ENCODE results near the gene PCP2.

The PCP2 gene

DNA sequence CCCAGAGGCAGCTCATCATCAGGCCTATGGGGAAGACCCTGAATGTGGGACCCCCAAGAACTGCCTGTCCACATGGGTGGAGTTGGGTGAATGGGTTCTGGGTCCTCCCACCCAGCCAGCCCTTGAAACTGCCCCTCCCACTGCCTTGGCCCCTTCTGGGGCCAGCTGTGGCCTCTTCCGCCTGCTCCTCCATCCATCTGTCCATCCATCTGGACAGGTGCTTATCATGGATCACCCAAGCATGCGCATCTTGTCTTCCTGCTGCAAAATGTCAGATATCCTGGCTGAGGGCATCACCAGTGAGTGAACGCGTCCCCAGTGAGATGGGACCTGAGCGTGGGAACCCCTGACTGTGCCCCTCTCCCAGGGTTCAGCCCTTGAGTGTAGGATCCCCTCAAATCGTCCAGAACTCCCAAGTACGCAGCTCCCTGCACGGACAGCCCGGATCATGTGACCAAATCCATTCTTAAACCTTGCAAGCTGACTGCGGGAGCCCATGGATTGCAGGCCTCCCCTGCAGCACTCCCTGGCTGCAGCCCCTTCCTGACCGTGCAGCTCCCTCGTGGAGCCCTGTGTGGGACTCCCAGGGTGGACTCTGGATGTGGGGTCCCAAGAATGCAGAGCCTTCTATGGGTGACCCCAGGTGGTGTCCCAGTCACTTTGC, 5.4 kb upstream of the PCP2 start:
- DNase-seq = no peak

DNA sequence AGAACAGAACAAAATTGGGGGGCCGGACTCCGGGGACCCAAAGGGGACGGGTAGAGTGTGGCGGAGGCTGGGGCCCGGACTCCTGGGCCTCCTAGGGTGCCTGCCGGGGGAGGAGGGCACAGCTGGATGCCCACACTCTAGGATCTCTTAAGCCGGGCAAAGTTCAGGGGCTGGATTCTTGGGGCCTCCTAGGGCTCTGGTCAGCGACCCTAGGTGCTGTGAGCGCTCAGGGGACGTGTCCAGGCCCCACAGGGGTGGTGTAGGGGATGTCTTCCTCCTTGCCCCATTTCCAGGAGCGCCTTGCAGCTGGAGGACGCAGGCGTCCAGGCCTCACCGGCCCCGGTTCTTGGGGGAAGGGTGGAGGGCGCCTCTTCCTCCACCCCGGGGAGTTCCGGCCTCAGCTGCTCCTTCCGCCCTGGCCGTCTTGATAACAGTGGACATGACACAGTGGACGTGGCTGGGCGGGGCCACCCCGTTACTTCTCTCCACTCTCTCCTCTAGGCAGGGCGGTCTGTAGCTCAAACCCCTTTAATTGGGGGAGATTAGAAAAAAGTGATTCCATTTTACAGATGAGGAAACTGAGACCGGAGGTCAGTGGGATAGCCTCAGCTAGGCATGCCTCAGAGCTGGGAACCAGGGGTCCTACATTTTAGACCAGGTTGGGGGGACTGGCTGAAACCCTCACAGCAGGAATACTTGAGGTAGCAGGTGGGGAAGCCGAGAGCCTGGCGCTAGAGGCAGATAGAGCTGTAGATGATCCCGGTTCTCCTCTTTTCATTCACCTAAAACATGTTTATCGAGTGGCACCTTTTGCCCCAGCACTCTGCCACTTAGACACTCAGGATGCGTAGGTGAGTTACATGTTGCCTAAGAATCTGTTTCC, 4.1 kb upstream of the PCP2 start:
- no peak for DNase-seq

DNA sequence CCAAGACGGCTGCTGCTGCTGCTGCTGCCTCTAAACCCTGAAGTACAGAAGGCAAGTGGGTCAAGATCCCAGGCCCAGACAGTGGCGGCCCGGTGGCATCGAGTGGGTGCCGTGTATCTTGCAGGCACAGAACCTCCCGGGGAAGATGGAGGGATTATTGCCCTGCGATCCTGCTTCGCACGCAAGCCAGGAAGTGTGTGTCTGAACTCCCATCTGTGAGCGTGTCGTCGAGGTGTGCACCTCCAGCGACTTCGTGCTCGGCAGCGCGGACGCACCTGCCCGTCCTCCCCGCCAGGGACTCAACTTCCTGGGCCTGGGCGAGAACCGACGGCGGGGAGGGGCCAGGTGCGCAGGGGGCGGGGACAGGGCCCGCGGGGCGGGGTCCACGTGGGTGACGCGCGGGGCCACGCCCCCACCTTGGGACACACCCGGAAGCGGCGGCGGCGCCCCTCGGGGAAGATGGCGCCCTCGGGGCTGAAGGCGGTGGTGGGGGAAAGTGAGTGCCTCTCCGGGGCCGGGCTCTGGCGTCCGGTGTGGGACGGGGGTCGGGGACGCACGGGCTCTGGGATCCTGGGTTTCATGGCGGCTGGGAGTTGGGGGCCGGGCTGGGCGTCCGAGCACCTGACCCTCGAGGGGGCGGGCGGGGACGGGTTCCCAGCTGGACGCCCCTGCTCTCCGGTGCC, 3.3 kb upstream of the PCP2 start, which contains the start of gene STXBP2:
TSS of gene STXBP2 (plus strand) at position 420 of the 683 bp plus-strand sequence. CDS start at position 460, 40 bp downstream.
- DNase-seq = peak; percentile 26 to 47

- no peak for DNase-seq
These were observed 2.8 kb upstream of the PCP2 start for GRCh38 chr19:7636317-7636690.

DNA sequence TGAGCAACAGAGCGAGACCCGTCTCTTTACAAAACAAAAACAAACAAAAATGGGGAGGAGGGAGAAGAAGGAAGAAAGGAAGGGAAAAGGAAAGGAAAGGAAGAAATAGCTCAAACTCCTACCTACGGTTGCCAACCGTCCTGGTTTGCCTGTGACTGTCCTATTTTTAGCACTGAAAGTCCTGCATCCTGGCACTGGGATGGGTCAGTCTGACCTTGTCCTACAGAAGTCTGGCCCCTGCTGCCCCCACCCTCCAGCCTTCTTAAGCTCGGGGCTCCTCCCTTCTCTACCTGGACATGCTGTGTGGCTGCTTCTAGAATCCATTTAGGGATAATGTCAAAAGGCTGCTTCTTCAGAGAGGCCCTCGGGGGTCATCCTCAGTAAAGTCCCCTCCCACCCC, 2.2 kb upstream of the PCP2 start:
- DNase-seq = no peak

DNA sequence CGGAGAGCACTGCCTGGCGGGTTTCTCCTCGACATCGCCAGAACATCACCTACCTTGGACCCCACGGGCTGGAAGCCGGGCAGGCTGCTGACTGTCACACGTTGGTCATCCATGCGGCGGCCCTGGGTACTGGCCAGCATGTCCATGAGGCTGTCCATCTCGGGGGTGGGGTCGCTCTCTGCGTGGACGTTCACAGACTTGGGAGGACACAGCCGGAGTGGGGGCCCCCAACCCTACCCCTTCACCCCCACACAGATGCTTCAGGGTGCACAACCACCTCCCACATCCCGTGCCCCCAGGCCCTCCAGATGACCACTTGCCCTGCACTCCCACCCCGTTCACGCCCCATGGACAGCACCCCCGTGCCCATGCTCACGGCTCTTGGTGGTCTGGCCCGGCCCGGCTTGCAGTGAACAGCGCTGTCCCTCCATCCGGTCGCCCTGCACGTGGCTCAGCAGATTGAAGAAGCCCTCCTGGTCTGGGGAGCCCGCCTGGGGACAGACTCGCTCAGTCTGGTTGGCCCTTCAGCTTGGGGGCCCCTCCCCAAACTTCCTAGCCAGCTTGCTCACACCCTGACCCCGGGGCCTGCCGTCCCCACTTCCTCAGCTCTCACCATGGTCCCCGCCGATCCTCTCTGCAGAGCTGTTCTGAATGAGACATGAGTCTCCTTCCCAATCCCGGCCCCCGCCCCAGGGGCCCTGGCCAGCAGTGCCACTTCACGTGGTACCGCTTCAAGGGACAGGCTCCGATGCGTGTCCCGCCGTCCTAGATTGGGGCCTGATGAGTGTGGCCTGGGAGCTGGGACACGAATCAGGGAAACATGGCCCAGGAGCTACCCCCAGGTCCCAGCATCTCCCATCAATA, 947 bp downstream of the PCP2 start:
- DNase-seq = no peak

GRCh38 chr19:7631577-7631976, 1.9 kb downstream of the PCP2 start:
- no peak for DNase-seq

DNA sequence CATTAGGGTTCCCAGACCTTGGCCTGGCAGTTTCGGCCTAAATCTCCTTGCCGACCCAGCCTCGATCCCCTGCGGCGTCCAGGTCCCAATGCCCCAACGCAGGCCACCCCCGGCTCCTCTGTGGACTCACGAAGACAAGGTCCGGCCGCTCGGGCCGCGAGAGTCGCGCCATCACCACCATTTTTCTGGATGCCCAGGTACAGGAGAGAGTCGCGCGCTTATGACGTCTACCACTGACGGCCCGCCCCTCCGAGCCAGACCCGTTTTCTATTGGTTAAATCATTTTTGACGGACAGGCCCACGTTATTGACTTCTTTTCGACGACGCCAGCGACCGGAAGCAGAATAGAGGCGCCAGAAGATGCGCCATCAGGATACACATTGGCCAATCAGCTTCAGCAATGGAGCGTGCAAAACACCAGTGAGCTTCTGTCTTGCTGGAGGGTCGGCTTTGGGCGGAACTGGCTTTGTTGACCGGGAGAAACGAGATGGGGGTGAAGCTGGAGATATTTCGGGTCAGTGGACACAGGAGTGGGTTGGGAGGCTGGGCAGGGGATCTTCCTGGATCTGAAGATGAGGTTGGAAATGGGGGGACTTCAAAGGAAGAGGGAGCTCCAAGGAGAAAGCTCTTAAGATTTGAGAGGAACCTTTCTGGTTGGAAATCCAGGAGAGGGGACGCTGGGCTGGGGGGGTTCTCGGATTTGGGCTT, 4.0 kb downstream of the PCP2 start, which contains the start of the genes PET100 and XAB2:
TSS of gene PET100 (plus strand) at position 447 of the 708 bp plus-strand sequence. CDS start at position 488, 41 bp downstream.
TSS of gene XAB2 (minus strand) at position 199 of the 708 bp plus-strand sequence. CDS start at position 181, 18 bp downstream.
- DNase-seq = peak; percentile 98 to 99

- DNase-seq = no peak
These were observed 4.8 kb downstream of the PCP2 start for GRCh38 chr19:7628589-7629311.

GRCh38 chr19:7627166-7627565, 6.4 kb downstream of the PCP2 start:
- no peak for DNase-seq

GRCh38 chr19:7625763-7626372, 7.7 kb downstream of the PCP2 start:
- DNase-seq = no peak

- no peak for DNase-seq
These were observed 8.7 kb downstream of the PCP2 start for GRCh38 chr19:7624810-7625209.

- DNase-seq = no peak
These were observed 9.6 kb downstream of the PCP2 start for GRCh38 chr19:7623725-7624603.

- DNase-seq = no peak
These were observed 10.4 kb downstream of the PCP2 start for GRCh38 chr19:7622933-7623685.

- DNase-seq = no peak
These were observed 12.8 kb downstream of the PCP2 start for GRCh38 chr19:7620442-7621412.

DNA sequence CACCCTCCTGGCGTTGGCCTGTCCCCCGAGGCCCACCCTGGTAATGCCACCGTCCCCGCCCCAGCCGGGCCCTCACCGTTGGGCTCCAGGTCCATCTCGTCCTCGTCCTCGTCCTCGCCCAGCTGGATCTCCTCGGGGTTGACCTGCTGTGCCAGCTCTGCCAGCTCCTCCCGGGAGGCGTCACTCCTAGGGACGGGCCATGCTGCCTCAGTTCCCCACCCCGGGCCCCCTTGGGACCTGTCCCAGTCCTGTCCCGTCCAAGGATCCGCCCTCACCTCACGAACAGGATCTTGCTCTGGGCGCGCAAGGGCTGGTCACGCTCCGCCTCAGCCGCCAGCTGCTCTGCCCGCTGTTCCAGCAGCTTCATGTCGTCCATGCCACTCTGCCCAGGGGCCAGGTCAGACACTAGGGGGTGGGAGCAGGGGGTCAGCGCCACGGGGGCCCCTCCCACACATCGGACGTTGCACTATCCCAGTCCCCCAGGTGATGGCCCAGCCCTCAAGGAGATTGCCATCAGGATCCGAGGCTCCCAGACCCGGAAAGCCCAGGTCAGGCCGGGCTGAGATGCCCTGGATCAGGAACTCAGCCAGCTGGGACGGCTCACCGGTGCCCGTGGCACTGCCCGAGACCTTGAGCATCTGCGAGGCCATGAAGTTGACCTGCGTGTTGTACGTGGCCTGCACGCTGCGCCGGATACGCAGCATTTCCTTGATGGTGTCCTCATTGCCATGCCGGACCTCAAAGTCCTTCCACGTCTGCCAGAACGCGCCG, 13.7 kb downstream of the PCP2 start:
- no peak for DNase-seq

Measured in AML-193 (cell line).